Measurements from ENCODE around the gene SCAF4.

SCAF4 gene

DNA sequence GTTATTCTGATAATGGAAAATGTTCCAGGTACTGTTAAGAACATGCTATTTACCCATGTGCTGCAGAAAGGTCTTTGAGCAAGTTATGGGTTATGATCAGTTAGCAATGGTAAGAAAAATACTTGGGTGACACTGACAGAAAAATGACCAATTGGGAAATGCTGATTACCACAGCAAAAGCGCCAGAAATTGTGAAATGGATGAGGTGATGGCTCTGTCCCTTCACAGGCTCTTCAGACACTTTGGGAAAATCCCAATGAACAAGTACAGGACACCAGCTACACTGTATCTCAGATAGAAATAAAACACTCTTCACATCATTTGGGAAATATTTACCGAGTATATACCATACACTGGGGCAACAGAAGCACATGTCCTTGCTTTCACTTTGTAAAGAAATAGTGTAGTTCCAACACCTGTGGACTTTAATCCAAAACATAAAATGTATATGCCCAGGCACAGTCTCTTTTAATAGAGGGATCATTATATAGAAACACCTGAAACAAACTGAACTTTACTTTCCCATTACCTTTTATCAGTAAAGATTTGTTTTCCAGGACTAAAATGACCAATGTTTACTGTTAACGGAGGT is 58.5 kb downstream of the SCAF4 start:
- CTCF ChIA-PET = no interaction called here
- TF ChIP-seq, protein P1, sequence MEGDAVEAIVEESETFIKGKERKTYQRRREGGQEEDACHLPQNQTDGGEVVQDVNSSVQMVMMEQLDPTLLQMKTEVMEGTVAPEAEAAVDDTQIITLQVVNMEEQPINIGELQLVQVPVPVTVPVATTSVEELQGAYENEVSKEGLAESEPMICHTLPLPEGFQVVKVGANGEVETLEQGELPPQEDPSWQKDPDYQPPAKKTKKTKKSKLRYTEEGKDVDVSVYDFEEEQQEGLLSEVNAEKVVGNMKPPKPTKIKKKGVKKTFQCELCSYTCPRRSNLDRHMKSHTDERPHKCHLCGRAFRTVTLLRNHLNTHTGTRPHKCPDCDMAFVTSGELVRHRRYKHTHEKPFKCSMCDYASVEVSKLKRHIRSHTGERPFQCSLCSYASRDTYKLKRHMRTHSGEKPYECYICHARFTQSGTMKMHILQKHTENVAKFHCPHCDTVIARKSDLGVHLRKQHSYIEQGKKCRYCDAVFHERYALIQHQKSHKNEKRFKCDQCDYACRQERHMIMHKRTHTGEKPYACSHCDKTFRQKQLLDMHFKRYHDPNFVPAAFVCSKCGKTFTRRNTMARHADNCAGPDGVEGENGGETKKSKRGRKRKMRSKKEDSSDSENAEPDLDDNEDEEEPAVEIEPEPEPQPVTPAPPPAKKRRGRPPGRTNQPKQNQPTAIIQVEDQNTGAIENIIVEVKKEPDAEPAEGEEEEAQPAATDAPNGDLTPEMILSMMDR (IDR thresholded peaks at IDR 0.05; ENCODE audit: control extremely low read depth, extremely low read depth, low read depth, missing control alignments) = no peak

DNA sequence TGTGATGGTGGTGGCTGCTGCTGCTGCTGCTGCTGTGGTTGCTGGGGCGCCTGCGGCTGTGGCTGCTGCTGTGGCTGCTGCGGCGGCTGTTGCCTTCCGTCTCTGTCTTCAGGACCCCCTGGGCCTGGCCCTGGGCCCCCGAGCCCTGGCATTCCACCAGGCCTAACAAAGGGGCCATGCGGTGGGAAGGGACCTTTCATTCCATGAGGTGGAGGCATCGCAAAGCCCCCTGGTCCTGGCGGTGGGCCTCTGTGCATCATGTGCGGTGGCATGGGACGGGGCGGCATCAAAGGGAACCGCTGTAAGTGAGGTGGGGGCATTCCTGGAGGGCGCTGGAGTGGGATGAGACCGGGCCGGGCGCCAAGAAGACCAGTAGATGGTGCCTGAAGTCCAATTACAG is 60.0 kb downstream of the SCAF4 start:
- no peak for DNase-seq (ENCODE audit: extremely low spot score)
- ChIA-PET POLR2A (no interaction called here), CTCF (no interaction called here)
- TF ChIP-seq, protein P1 (IDR thresholded peaks at IDR 0.05; ENCODE audit: control extremely low read depth, extremely low read depth, low read depth, missing control alignments) = no peak

More for the DNA sequence above, 58.5 kb downstream of the SCAF4 start:
- POLR2A ChIA-PET = no interaction called here
- no peak for DNase-seq (ENCODE audit: extremely low spot score)

DNA sequence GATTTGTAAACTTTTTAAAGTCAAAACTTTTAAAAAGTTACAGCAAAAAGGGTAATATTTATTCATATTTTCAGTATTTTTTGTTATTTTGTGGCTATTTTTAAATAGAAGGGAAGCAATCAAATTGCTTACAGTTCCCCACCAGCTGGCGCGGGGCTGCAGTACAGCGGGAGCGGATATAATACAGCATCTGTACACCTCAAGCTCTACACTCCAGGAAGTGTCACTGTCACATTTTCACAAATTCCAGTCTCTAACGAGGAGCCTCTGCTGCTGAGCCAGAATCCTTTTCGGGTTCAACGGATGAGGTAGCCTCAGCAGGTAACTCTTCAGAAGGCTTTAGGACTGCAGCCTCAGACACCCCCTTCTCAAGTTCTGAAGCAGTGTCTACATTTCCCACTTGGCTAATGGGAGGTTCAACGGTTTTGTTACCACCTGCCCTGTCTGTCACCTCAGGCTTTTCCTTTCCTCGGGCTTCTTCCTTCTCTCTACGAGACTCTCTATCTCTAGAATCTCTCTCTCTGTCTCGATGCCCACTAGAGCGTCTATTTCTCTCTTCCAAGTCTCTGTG is 60.7 kb downstream of the SCAF4 start:
- DNase-seq (ENCODE audit: extremely low spot score) = no peak
- TF ChIP-seq, protein P1 (IDR thresholded peaks at IDR 0.05; ENCODE audit: control extremely low read depth, extremely low read depth, low read depth, missing control alignments) = no peak
- POLR2A ChIA-PET = no interaction called here
- CTCF ChIA-PET = no interaction called here

DNA sequence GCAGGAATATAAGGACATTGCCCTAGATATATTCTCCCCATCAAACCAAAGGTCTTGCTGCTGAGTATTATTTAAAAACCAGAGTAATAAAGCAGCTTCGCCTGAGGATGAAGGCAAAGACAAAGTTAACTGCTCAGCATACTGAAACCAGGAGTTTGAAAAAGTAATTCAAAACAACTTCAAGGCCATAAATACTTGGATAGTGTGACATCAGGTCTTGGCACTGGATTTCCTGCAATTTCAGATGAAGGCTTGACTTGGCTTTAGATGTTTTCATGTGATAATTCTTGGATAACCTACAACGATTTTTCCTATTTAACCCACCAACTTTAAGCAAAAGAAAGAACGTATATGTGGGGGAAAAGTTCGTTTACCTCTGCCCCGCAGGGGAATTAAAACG is 61.8 kb downstream of the SCAF4 start:
- ChIA-PET POLR2A (no interaction called here), CTCF (no interaction called here)
- TF ChIP-seq, protein P1 (IDR thresholded peaks at IDR 0.05; ENCODE audit: control extremely low read depth, extremely low read depth, low read depth, missing control alignments) = no peak
- no peak for DNase-seq (ENCODE audit: extremely low spot score)

DNA sequence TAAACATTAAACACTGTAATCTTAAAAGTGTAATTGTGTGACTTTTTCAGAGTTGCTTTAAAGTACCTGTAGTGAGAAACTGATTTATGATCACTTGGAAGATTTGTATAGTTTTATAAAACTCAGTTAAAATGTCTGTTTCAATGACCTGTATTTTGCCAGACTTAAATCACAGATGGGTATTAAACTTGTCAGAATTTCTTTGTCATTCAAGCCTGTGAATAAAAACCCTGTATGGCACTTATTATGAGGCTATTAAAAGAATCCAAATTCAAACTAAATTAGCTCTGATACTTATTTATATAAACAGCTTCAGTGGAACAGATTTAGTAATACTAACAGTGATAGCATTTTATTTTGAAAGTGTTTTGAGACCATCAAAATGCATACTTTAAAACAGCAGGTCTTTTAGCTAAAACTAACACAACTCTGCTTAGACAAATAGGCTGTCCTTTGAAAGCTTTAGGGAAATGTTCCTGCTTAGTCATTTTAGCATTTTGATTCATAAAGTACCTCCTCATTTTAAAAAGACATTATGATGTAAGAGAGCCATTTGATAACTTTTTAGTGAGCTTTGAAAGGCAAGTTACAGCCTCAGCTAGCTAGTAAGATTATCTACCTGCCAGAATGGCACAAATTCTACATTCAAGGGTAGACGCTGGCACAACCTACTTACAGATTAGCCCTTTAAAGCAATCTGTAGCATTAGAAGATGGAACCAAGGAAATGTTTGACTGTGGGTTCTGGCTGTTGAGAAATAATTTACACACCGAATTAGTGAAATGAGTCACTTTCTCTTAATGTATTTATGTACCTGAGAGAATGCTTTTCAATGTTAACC is 63.0 kb downstream of the SCAF4 start:
- DNase-seq (ENCODE audit: extremely low spot score) = peak; percentile 22
- TF ChIP-seq, protein P1 (IDR thresholded peaks at IDR 0.05; ENCODE audit: control extremely low read depth, extremely low read depth, low read depth, missing control alignments) = no peak
- ChIA-PET POLR2A (interaction anchor here (0.7 kb wide), 1 partner anchor 45 kb away, joined by 3 read pairs; no protein-coding TSS in a partner anchor), CTCF (interaction anchor here (0.7 to 0.8 kb wide), 2 partner anchors 19 to 23 kb away, joined by 3 read pairs; no protein-coding TSS in a partner anchor)

DNA sequence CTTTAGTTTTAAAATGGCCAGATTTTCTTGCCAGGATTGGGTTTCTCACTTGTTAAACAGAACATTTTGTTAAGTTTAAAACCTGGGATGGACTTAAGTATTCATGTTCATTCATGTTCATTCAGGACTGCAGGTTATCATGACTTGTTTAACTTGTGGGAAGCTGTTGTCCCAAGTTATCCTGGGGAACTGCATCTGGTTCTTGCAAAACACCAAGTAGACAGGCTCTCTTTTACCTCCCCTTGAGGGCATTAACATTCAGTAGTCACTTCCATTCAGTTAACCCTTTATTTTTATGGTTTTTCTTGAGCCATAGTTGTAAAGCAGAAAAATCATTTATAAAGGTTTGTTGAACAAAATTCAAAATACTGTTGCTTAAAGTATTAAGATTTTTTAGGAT is 64.3 kb downstream of the SCAF4 start:
- CTCF ChIA-PET = interaction anchor here (1.4 kb wide), 1 partner anchor 18 kb away, joined by 4 read pairs; no protein-coding TSS in a partner anchor
- POLR2A ChIA-PET = no interaction called here
- DNase-seq (ENCODE audit: extremely low spot score) = no peak
- TF ChIP-seq, protein P1 (IDR thresholded peaks at IDR 0.05; ENCODE audit: control extremely low read depth, extremely low read depth, low read depth, missing control alignments) = no peak
